Astrocyte of the spinal cord (primary cell): ENCODE data around the gene FARP1.

Experiments
- DNase-seq: peaks from one replicate; pipeline ENCODE4 v3.0.0; 2011; ENCODE audit warnings: low read depth, low spot score
- H3K4me3 ChIP-seq: 2 replicates; pipeline ENCODE4 v1.5.1; 2011; ENCODE audit warnings: low read depth, mild to moderate bottlenecking, low read length, moderate library complexity
- CTCF ChIP-seq: IDR thresholded peaks from 2 replicates; pipeline ENCODE4 v1.5.1; 2012; ENCODE audit warnings: low read depth, mild to moderate bottlenecking, low read length, inconsistent platforms
- in situ Hi-C: cut with HindIII; loops from 2 replicates; pipeline ENCODE4 v1.10.0; 2017; ENCODE audit warnings: low sequenced_read_pairs

The FARP1 gene

GRCh38 chr13:98322091-98322718 is 179.3 kb downstream of the FARP1 start:
- no peak for DNase-seq
- in situ Hi-C loops, result no loop called here
- no peak for TF ChIP-seq CTCF
- no peak overlapping the region for H3K4me3 ChIP-seq

DNA sequence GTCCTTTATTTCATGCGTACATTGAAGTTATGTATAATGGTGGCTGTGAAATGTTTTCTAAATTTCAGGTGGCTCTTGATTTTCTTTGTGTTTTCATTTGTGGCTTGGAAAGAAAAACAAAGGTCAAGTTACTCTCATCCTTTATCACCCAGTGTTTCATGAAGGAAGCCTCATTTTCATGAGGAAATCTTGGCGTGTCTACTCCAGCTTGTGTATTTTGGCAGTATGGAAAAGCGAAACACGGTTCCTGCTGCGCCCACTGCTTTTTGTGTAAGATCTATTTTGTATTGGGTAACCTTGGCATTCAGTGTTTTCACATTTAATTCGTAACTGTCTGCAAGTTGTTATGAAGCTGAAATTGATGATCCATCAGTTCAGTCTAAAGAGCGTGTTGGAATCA is 181.2 kb downstream of the FARP1 start:
- no peak overlapping the region for H3K4me3 ChIP-seq
- peak; percentile 75 for DNase-seq
- no peak for TF ChIP-seq CTCF
- in situ Hi-C loops, result no loop called here

DNA sequence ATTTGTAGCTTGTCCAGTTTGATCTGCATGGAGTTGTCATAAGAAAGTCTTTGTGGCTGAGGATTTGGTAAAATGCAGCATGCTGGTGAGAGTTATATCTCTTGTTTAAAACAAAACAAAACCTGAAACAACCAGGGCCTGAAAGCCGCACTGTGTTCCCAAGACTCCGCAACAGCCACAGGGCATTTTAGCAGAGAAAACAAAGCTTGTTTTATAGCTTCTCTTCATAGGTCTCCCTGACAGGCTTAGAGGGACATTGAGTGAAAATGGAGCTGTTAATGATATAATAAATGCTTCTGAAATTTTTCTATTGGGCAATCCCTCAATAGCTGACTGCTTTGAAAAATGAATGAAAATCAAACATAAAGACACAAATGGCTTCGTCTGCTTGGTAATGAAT is 182.8 kb downstream of the FARP1 start:
- no peak overlapping the region for H3K4me3 ChIP-seq
- in situ Hi-C loops, result no loop called here
- no peak for DNase-seq
- TF ChIP-seq CTCF, result no peak

GRCh38 chr13:98326291-98326690 is 183.4 kb downstream of the FARP1 start:
- TF ChIP-seq CTCF, result no peak

GRCh38 chr13:98327371-98328270 is 184.7 kb downstream of the FARP1 start:
- no peak for TF ChIP-seq CTCF
- H3K4me3 ChIP-seq, result no peak overlapping the region
- DNase-seq, result peak; percentile 66
- in situ Hi-C loops, result no loop called here

More at GRCh38 chr13:98326291-98326690, 183.4 kb downstream of the FARP1 start:
- H3K4me3 ChIP-seq, result no peak overlapping the region
- DNase-seq, result no peak
- in situ Hi-C loops, result no loop called here

- in situ Hi-C loops, result no loop called here
- no peak overlapping the region for H3K4me3 ChIP-seq
- TF ChIP-seq CTCF, result no peak
- no peak for DNase-seq
Observed at GRCh38 chr13:98328511-98328910, 185.6 kb downstream of the FARP1 start.
